ENCODE measurements around the gene UBTD2.

Gene UBTD2

DNA sequence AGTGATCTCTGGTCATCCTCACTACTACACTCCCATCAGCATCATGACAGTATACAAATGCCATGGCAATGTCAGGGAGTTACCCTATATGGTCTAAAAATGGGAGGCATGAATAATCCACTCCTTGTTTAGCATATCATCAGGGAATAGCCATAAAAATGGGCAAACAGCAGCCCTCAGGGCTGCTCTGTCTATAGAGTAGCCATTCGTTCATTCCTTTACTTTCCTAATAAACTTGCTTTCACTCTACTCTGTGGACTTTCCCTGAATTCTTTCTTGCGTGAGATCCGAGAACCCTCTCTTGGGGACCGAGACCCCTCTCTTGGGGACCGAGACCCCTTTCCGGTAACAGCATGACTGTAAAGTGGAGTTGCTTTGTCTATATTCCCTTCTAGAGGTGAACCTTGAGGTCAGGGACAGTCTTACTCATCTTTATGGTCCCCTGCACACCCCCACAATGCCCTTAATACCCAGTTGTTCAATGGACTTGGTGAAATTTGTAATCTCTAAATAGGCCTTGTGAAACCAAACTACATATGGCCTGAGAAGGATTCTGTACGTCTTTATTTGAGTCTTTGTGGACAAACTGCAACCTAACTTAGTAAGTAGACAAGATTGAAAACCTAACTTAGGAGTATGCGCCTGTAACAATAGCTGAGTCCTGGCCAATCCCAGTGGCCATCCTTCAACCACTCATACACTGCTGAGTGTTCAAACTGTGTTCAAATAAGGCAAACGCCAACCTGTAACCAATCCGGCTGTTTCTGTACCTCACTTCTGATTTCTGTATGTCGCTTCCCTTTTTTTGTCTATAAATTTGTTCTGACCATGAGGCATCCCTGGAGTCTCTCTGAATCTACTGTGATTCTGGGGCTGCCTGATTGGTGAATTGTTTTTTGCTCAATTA is 32.3 kb upstream of the UBTD2 start:
- Histone ChIP-seq H3K9ac (ENCODE audit: low read length) (no peak overlapping the region), H3K36me3 (replicated peaks; ENCODE audit: insufficient read depth, low read length) (no peaks in the 10 kb centered on the region), H4K20me1 (ENCODE audit: insufficient read depth, low read length) (no peaks in the 10 kb centered on the region), H3K9me2 (replicated peaks; ENCODE audit: insufficient read depth, low read length) (no peaks in the 10 kb centered on the region), H3K27ac (ENCODE audit: low read length) (no peak overlapping the region), H3K4me3 (ENCODE audit: low read length) (no peak overlapping the region), H3K27me3 (replicated peaks; ENCODE audit: insufficient read depth, low read length) (no peaks in the 10 kb centered on the region), H3K4me1 (ENCODE audit: low read length) (0 out of 2 replicates have a peak, but pooled peaks cover 4% of the 10 kb centered on the region), H3K79me2 (ENCODE audit: low read length) (no peaks in the 10 kb centered on the region), H3K9me3 (replicated peaks; ENCODE audit: insufficient read depth, low read length) (no peaks in the 10 kb centered on the region), H3F3A (ENCODE audit: insufficient read depth, low read length) (no peaks in the 10 kb centered on the region), H3K4me2 (ENCODE audit: low read depth, low read length) (no peak overlapping the region), H2AFZ (ENCODE audit: low read length) (no peak overlapping the region)
- DNase-seq, result no peak
- no peak for TF ChIP-seq EZH2 (optimal IDR thresholded peaks at IDR 0.05; ENCODE audit: low read depth, low read length)
- TF ChIP-seq, protein P1, sequence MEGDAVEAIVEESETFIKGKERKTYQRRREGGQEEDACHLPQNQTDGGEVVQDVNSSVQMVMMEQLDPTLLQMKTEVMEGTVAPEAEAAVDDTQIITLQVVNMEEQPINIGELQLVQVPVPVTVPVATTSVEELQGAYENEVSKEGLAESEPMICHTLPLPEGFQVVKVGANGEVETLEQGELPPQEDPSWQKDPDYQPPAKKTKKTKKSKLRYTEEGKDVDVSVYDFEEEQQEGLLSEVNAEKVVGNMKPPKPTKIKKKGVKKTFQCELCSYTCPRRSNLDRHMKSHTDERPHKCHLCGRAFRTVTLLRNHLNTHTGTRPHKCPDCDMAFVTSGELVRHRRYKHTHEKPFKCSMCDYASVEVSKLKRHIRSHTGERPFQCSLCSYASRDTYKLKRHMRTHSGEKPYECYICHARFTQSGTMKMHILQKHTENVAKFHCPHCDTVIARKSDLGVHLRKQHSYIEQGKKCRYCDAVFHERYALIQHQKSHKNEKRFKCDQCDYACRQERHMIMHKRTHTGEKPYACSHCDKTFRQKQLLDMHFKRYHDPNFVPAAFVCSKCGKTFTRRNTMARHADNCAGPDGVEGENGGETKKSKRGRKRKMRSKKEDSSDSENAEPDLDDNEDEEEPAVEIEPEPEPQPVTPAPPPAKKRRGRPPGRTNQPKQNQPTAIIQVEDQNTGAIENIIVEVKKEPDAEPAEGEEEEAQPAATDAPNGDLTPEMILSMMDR (IDR thresholded peaks at IDR 0.05; ENCODE audit: low read length), result no peak
- no peak for TF ChIP-seq EZH2phosphoT487 (IDR thresholded peaks at IDR 0.05; ENCODE audit: low read length)

DNA sequence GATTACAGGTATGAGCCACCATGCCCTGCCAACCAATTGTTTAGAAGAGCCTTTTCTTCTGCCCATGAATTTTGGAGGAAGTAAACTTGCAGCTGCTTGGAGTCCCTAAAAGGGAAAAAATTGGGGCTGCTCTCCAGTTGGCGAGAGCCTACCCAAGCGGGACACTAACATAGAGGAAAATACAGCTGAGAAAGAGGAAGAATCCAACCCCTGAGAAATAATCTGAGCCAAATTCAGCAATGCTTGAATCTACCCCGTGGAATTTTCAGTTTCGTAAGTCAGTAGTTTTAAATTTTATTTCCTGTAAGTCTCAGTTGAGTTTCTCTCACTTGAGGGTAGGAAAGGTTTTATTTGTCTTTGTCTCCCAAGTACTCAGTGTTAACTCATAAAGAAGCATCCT is 30.4 kb upstream of the UBTD2 start:
- no peaks in the 10 kb centered on the region for H4K20me1 ChIP-seq (ENCODE audit: insufficient read depth, low read length)
- H3K9ac ChIP-seq (ENCODE audit: low read length), result no peak overlapping the region
- H3K4me1 ChIP-seq (ENCODE audit: low read length), result no peaks in the 10 kb centered on the region
- H3K36me3 ChIP-seq (replicated peaks; ENCODE audit: insufficient read depth, low read length), result no peaks in the 10 kb centered on the region
- no peak overlapping the region for H2AFZ ChIP-seq (ENCODE audit: low read length)
- DNase-seq, result no peak
- H3K9me3 ChIP-seq (replicated peaks; ENCODE audit: insufficient read depth, low read length), result no peaks in the 10 kb centered on the region
- TF ChIP-seq EZH2 (optimal IDR thresholded peaks at IDR 0.05; ENCODE audit: low read depth, low read length), result no peak
- TF ChIP-seq, protein P1 (IDR thresholded peaks at IDR 0.05; ENCODE audit: low read length), result no peak
- TF ChIP-seq EZH2phosphoT487 (IDR thresholded peaks at IDR 0.05; ENCODE audit: low read length), result no peak
- no peaks in the 10 kb centered on the region for H3K9me2 ChIP-seq (replicated peaks; ENCODE audit: insufficient read depth, low read length)
- no peaks in the 10 kb centered on the region for H3K27me3 ChIP-seq (replicated peaks; ENCODE audit: insufficient read depth, low read length)
- no peak overlapping the region for H3K27ac ChIP-seq (ENCODE audit: low read length)
- H3F3A ChIP-seq (ENCODE audit: insufficient read depth, low read length), result no peaks in the 10 kb centered on the region
- no peaks in the 10 kb centered on the region for H3K79me2 ChIP-seq (ENCODE audit: low read length)
- H3K4me2 ChIP-seq (ENCODE audit: low read depth, low read length), result no peak overlapping the region
- H3K4me3 ChIP-seq (ENCODE audit: low read length), result no peak overlapping the region

DNA sequence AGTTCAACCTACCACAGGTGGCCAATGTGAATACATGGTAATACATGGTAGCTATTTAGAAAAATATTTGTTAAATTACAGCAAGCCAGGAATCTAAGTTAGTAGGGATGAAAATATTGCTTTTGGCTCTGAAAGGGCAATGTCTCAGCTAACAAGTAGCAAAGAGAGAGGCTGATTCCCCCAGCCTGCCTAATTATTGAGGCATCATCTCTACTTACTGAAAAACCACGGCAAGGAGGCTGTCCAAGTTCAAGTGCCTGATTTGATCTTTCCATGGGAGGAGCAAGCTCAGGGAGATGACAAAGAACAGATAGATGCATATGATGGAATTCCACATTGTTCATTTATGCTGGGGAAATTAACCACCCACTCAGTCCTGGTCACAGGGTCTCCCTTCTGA is 28.7 kb upstream of the UBTD2 start:
- H2AFZ ChIP-seq (ENCODE audit: low read length), result no peak overlapping the region
- H3K79me2 ChIP-seq (ENCODE audit: low read length), result no peaks in the 10 kb centered on the region
- H3K36me3 ChIP-seq (replicated peaks; ENCODE audit: insufficient read depth, low read length), result no peaks in the 10 kb centered on the region
- H3K9me3 ChIP-seq (replicated peaks; ENCODE audit: insufficient read depth, low read length), result no peaks in the 10 kb centered on the region
- no peaks in the 10 kb centered on the region for H3K4me1 ChIP-seq (ENCODE audit: low read length)
- H3K9me2 ChIP-seq (replicated peaks; ENCODE audit: insufficient read depth, low read length), result no peaks in the 10 kb centered on the region
- TF ChIP-seq EZH2phosphoT487 (IDR thresholded peaks at IDR 0.05; ENCODE audit: low read length) (no peak), EZH2 (optimal IDR thresholded peaks at IDR 0.05; ENCODE audit: low read depth, low read length) (no peak)
- TF ChIP-seq, protein P1 (IDR thresholded peaks at IDR 0.05; ENCODE audit: low read length), result no peak
- H3K27ac ChIP-seq (ENCODE audit: low read length), result no peak overlapping the region
- no peaks in the 10 kb centered on the region for H4K20me1 ChIP-seq (ENCODE audit: insufficient read depth, low read length)
- no peak for DNase-seq
- no peaks in the 10 kb centered on the region for H3F3A ChIP-seq (ENCODE audit: insufficient read depth, low read length)
- no peaks in the 10 kb centered on the region for H3K27me3 ChIP-seq (replicated peaks; ENCODE audit: insufficient read depth, low read length)
- no peak overlapping the region for H3K9ac ChIP-seq (ENCODE audit: low read length)
- H3K4me3 ChIP-seq (ENCODE audit: low read length), result no peak overlapping the region
- H3K4me2 ChIP-seq (ENCODE audit: low read depth, low read length), result no peak overlapping the region

Measured in MM.1S (cell line).